Left renal cortex interstitium (tissue), 4 donors: ENCODE data around the gene MBNL2. TPM values are rescaled to one million over a fixed set of nuclear protein-coding genes. Genes with fewer than 3 reads are reported as not detected.

Experiments used
- DNase-seq, 4 donors: peaks; one replicate each; pipeline ENCODE4 v3.0.0-alpha.2; 2013; ENCODE audit warnings: low read depth in 4 of 4, low spot score in 2 of 4, missing footprints in 1 of 4
- polyA plus RNA-seq, 4 donors: library from polyadenylated mRNA; unstranded; fragments of 120-200 nt; gene quantifications; one replicate each; pipeline ENCODE4 v1.2.1, GENCODE V29; 2013; ENCODE audit not compliant: insufficient read length in 4 of 4

The MBNL2 gene
- 10 to 100 TPM; 59.5 to 68.6 (median 62.5) TPM for polyA plus RNA-seq

- peak; percentile 74 to 89 (median 87) for DNase-seq
These were observed at the start of gene MBNL2 for GRCh38 chr13:97221989-97222700. Gene MBNL2 (plus strand): TSS chr13:97222333. CDS start chr13:97276236, 53,903 bp downstream.

DNA sequence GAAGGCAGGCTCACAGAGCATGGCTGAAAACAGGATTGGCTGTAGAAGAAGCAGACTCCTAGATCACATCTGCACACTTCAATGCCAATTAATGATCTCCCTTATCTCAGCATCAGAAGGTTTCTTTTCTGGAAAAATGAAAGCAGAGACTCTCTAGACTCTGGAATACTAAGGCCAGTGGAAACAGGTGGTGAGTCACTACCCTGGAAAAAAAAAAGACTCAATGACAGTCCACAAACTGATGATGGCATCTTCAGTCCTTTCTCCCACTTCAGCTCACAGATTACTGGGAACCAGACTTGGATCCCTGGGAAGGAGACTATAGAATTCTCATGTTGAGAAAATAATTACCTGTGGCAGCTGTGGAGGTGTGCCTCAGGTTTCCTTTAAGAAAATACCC is 47.5 kb upstream of the MBNL2 start:
- DNase-seq: no peak

DNA sequence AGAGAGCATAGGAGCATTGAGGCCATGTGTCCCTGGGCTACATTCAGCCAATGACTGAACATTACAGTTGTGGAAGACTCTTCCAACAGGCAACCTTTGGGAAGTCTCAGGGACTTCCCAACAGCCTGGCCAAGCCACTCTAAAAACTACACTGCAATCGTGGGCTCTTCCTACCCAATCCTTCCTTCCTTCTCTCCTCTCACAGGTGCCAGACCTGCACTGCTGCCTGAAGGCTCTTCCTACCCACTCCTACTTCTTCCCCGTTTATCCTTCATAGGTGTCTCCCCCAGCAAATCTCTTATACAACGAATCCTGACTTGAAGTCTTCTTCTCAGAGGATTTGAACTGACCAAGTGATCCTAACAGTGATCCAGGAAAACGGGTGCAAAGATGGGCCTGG is 47.1 kb upstream of the MBNL2 start:
- no peak for DNase-seq

DNA sequence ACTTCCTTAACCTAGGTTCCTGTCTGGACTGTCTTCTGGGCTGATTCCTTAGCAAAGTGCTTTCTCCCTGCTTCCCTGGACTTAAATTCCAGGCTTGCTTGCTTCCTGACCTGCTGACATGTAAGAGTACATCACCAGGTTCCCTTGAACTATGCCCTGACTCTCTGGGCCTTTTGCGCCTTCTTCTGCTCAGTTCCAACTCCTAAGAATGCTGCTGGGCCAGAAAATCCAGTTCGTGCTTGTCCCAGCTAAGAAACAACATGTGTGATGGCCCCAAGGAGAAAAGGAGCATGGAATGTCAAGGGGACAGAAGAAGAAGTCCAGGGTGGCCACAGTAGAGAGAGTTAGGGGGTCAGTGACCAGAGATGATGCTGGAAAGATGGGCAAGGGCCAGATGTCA is 42.6 kb upstream of the MBNL2 start:
- no peak for DNase-seq

- no peak for DNase-seq
These were observed 39.8 kb upstream of the MBNL2 start for GRCh38 chr13:97182111-97182890.

GRCh38 chr13:97185291-97185690 is 36.8 kb upstream of the MBNL2 start:
- DNase-seq: no peak

DNA sequence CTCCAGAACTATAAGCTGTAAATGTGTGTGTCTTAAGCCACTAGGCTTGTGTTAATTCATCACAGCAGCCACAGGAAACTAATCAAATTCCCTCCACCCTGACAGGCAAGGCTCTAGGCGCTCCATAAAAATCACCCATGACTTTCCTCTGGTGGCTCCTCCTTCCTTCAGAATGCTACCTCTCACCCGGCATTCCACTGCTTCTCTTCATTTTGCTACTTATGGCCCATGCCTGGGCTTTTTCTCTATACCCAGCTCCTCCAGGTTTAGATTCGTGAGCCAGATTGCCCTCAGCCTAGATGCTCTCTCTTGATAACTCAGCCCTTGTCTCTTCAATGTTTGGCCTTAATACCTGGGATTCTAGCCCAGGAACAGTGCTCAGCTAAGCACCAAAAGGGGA is 36.4 kb upstream of the MBNL2 start:
- DNase-seq: no peak

- DNase-seq: no peak
These were observed 33.9 kb upstream of the MBNL2 start for GRCh38 chr13:97188207-97188606.

DNA sequence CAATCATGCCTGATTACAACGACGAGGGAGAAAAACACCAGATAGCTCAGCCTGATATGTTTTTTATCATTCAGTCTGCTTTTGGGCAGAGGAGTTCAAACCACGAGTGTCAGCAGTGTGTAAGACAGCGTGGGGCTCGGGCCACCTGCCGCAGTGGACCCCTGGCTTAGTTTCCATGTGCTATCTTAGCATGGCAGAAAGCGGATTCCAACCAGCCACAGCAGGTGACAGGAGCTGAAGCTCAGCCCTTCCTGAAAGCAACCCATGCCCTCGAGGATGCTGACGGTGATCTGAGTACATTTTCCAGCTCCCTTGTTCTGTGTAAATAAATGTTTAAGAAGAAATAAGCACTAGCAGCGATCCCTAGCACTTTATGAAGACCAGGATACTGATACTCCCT is 32.2 kb upstream of the MBNL2 start:
- DNase-seq: no peak

GRCh38 chr13:97191142-97191541 is 31.0 kb upstream of the MBNL2 start:
- no peak for DNase-seq

DNA sequence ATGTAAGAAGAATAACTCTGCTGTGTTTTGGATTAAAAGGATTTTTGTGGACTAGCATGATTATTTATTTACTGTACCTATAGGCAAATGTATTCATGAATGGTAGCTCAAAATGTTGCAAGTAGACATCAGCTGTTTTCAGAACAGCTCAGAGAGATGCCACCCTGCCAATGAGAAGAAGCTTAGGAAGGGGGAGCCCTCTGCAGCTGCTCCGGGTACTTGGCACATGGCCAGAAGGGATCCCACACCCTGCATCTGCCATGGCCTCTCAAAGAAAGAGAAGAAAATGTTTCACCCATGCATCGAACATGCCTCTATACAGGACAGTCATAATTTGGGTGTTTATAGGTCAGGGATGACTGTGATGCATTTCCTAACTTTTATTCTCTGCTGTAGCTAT is 30.5 kb upstream of the MBNL2 start:
- DNase-seq: no peak

DNA sequence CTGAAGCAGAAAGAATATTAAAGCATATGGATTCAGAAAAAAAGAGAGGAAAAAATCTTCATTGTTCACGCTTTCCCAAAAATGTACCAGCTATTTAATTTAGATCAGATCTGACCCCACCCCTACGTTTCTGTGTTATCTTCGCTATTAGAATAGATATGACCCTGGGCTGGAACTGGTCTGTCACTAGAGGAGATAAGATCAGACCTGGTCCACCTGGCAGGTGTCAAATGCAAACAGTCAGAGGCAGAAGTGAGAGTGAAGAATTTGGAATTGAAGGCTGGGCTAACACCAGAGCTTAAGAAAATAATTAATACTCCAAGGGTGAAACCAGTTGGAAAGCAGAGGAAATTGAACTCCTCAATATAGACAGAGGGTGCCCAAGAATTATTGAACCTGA is 30.0 kb upstream of the MBNL2 start:
- DNase-seq: no peak

GRCh38 chr13:97193577-97193976 is 28.6 kb upstream of the MBNL2 start:
- no peak for DNase-seq

- no peak for DNase-seq
These were observed 27.7 kb upstream of the MBNL2 start for GRCh38 chr13:97194479-97194878.

DNA sequence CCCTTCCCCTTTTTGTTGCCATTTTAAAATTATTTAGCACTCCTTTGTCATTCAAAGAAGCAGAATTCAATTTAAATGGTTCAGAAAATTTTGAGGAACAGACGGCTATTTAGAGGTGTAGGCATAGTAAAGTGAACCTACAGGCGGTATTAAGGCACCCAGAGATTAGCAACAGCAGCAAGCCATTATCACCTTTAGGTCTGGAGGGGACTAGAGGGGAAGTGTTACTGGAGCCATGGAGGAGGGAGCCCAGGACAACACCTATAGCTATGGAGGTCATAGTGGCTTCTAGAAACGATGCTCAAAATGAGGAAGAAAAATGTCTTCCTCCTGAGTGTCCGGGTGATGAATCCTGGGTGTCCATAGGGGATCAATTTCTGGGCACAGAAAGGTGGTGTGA is 25.8 kb upstream of the MBNL2 start:
- no peak for DNase-seq

- no peak for DNase-seq
These were observed 23.4 kb upstream of the MBNL2 start for GRCh38 chr13:97198753-97199152.

GRCh38 chr13:97199451-97199850 is 22.7 kb upstream of the MBNL2 start:
- no peak for DNase-seq

GRCh38 chr13:97200081-97200942 is 21.8 kb upstream of the MBNL2 start:
- no peak for DNase-seq

DNA sequence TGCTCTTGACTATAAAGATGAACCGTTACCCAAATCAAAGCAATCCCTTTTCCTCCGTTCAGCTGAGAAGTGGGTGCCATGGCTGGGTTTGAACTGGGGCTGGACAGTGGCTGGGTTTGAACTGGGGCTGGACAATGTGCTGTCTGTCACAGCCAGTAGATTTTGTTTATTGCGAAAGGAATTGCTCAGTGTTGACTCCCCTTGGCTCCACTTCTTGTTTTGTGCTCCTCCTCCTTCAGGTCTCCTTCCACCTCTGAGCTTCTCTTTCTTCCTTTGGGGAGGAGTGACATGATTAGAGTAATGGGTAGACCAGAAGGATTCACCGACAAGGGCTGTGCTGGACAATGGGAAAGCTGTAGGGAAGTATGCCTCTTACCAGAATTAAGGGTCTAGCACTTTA is 19.4 kb upstream of the MBNL2 start:
- DNase-seq: no peak

- no peak for DNase-seq
These were observed 16.7 kb upstream of the MBNL2 start for GRCh38 chr13:97205465-97205864.

DNA sequence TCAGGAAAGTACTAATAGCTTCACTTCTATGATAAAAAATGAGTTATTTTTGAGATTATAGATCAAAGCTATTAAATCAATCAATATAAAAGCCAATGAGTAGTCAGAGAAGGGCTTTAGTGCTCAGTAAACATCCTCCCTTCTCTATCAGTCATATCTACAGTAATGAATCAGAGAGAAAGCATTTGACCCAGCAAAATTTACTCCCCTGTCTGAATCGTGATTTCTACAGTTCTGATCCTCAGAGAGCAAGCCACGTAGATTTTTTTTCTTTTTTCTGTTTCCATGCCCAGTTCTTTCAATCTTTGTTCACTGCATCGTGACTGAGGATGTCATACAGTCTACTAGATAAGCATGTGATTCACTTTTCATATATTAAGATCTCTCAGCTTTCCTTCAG is 16.2 kb upstream of the MBNL2 start:
- no peak for DNase-seq
